ENCODE results near the gene CYTH1.

Gene CYTH1

GRCh38 chr17:78715000-78715771 is 66.9 kb downstream of the CYTH1 start:
- no peak for DNase-seq

DNA sequence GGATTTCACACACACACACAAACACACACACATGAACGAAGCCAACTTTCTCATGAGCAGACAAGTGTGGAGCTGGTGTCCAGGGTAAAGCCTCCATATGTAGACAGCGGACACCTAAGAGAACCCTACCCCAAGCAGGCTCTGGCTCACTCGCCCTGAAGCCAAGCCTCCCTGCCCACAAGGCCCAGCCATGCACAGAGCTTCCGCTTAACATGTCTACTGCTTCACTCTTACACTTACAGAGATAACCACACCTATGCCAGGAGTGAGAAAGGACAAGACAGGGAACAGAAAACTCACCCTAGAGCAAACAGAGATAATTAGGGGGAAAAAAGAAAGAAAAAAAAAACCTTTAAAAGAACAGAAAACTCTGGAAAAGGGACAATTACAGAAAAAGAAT is 67.5 kb downstream of the CYTH1 start:
- DNase-seq: no peak

DNA sequence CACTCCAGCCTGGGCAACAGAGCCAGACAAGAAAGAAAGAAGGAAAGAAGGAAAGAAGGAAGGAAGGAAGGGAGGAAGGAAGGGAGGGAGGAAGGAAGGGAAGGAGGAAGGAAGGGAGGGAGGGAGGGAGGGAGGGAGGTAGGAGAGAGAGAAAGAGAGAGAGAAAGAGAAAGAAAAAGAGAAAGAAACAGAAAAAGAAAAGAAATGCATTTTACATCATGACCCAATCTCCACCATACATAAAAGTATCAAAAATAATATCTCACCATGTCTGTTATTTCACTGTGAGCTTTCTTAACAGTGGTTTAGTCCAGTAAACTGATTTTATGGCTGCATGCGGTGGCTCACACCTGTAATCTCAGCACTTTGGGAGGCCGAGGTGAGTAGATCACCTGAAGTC is 70.0 kb downstream of the CYTH1 start:
- DNase-seq: no peak

- DNase-seq: no peak
These were observed 71.5 kb downstream of the CYTH1 start for GRCh38 chr17:78710607-78711006.

DNA sequence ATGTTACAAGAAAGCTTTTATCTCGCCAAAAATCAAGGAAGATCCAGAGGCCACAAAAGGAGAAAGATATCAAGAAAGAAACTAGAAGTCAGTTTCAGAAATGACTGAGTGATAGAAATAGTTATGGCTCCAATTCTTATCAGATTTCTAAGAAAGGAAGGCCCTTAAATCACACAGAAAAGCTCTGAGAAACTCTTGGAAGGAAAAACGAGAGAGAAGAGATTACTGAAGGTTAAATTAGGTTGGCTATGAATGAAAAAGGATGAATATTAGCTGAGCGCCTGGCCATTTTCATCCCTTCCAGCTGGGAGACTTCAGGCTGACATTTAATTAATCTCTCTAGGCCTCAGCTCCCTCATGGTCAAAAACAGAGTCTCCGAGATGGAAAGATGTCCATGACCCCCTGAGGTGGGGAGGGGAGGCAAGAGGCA is 72.3 kb downstream of the CYTH1 start:
- no peak for DNase-seq

DNA sequence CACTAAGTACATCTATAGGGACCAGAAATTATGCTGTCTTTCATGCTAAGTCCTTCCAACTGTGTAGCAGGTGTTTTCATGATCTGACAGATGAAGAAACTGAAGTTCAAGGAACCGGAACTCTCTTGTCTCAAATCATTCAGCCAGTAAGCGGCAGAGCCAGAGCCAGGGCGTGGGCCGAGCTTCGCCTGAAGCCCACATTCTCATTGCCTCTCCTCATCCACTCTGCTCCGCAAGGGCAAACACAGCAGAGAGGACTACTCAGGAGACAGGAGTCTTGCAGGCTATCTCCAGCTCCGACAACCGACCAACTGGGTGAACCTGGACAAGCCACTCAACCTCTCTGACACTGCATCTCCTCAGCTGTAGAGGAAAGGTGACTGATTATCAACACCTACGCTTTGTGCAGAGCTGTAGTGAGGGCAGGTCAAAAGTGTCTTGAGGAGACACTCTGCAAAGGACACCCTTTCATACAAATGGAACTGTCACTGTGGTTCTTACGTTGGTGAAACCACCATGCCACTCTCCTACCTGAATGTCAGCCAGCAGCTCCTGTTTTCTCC is 72.9 kb downstream of the CYTH1 start:
- DNase-seq: peak; percentile 46 to 51

- DNase-seq: peak; percentile 65 to 71
These were observed 73.5 kb downstream of the CYTH1 start for GRCh38 chr17:78708510-78708973.

GRCh38 chr17:78707923-78708322 is 74.2 kb downstream of the CYTH1 start:
- no peak for DNase-seq

DNA sequence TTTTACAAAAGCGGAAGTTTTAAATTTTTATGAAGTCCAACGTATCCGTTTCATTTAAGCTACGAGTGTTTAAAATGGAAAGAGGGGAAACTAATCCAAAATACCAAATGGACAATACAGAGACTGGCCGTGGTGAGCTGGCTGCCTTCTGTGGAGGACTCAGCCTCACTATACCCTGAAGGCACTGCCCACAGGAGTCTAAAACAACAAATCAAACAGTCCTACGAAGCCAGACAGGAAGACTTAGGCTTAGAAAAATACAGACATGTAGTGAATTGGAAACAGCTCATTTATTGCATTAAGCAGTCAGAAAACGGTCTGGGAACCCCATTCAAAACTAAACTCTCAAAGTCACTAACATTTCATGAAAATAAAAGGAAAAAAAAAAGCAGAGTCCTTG is 75.1 kb downstream of the CYTH1 start:
- no peak for DNase-seq

DNA sequence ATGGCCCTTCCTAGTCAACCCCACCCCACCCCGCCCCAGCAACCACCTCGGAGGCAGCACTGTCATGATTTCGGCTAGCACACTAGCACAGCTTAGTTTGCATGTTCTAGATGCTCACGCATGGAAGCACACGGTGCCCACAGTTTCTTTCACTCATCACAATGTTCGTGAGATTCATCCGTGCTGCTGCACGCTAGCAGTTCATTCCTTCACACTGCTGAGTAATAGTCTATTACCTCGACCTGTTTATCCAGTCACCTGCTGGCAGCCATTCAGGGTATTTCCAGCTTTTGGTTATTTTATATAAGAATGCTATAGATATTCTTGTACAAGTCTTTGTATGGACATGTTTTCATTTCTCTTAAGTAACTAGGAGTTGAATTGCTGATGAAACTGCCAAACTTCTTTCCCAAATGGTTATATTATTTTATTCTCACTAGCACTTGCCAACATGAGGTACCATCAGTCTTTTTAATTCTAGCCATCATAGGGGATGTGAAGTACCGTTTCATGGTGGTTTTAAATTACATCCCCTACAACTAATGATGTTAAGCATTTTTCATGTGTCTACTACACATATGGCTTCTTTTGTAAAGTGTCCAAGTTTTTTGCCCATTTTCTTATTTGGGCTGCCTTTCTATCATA is 75.7 kb downstream of the CYTH1 start:
- DNase-seq: no peak

GRCh38 chr17:78705071-78705470 is 77.0 kb downstream of the CYTH1 start:
- no peak for DNase-seq

DNA sequence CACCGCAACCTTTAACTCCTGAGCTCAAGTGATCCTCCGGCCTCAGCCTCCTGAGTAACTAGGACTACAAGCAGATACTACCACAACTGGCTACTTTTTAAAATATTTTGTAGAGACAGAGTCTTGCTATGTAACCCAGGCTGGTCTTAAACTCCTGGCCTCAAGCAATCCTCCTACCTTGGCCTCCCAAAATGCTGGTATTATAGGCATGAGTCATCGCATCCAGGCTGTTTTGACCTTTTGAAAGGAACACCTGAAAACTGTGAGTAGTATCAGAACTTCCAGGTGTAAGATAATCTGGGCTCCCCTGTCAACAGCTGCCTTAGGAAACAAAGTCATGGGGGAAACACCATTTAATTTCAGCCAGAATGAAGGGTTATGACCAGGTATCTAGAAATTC is 77.5 kb downstream of the CYTH1 start:
- no peak for DNase-seq

DNA sequence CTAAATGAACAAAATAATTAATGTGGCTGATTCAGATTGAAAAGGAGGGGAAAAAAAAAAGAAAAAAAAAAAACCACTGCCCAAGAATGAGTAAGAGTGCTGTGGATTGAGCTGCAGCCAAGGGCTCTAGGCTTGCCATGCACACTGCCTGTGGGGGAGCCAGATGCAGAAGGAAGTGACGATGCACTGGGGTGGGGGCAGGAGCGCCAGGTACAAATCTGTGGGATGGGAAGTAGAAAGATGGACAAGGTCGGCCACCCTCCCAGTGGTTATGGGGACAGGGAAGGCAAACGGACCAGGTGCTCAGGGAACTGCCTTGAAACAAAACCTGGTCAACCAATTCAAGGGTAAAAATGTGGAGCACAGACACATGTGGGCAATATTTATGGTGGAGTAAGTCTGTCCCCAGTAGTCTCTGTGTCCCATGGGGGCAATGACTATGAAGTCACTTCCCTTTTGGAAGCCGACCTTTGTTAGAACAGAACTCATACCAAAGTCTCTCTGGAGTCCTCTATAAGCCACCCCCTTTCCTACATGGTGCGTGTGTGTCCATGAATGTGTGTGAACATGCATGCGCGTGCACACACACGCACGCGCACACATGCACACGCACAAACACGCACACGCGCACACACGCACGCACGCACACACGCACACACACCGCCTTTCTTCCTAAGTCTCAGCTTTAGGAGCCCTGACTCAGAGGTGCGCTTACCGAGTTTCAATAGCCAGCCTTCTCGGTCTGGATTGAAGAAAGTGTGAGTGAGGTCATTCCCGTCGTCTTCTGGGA is 84.3 kb downstream of the CYTH1 start:
- no peak for DNase-seq

DNA sequence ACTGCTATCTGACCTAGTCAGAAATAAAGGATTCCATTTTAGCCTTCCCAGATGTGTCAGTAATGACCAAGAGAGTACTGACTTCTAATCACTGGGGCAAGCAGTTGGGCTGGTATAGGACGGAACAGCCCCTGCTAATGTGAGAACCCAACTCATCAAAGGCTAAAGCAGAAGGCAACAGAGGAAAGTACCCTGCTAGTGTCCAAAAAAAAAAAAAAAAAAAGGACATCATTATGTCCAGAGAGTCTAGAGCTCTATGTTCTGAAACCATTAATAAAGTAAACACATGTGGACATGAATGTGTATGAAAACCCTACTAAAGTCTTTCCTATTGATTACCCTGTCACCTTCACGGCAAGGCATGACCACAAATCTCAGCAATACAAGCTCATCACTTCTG is 85.0 kb downstream of the CYTH1 start:
- no peak for DNase-seq

DNA sequence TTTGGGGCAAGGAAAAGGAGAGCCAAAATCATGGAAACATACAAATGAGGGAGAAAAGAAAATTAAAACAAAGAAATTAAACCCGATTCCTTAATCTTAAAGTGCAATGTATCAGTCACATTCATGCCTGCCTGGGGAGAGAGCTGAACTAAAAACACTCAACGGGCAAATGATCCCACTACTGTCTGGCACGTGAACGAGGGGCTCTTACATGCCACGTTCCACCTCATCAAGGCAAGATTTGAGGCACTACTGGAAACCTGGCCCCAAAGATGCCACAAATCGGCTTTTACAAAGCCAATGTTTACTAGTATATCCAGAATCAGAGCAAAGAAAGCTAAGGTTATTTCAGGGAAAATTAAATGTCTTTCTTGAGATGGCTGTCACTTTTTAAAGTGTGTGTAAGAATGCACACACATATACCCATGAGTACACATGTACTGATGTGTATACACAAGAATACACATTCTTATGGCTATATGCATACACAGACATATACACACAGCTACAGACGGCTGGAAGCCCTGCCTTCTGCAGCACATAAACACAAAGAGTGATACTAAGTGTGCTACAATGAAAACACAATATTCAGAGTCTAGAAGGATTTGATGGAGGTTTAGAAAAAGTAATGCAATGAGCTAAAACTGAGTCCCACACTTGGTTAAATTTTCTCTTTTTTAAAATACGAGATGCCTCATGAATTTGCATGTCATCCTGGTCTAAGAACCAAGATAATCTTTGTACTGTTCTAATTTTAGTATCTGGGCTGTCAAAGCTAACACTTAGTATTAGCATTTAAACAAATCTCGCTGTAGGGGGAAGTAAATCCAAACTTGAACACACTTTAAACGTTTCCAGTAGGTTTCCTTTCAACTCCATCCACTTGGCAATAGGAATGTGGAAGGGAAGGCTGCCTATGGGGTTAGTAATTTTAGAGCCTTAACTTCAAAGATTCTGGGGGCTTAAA is 85.8 kb downstream of the CYTH1 start:
- no peak for DNase-seq

- no peak for DNase-seq
These were observed 87.1 kb downstream of the CYTH1 start for GRCh38 chr17:78694805-78695531.

DNA sequence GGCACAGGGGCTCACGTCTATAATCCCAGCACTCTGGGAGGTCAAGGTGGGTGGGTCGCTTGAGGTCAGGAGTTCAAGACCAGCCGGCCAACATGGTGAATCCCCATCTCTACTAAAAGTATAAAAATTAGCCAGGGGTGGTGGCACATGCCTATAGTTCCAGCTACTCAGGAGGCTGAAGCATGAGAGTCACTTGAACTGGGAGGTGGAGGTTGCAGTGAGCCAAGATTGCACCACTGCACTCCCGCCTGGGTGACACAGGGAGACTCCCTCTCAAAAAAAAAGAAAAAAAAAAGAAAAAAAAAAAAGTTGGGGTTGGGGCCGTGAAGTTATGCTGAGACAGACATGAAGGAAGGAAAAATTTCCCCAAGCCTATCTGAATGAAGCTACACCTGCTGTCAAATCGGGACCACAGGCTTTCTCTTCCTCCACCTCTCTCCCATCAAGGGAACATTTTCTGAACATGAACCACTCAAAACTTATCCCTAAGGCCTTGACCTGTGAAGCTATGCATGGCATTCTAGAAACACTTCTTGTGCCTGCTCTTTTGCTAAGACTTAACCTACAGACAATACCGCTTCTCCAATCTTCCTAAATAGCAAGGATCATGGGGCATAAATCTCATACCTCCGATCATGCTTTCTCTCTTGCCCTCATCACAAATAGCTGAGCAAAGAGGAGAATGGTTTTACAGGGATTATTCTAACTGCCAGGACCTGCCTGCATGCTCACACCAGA is 88.6 kb downstream of the CYTH1 start:
- DNase-seq: no peak

- DNase-seq: no peak
These were observed 89.5 kb downstream of the CYTH1 start for GRCh38 chr17:78692460-78693010.

GRCh38 chr17:78689029-78689428 is 93.0 kb downstream of the CYTH1 start:
- no peak for DNase-seq

DNA sequence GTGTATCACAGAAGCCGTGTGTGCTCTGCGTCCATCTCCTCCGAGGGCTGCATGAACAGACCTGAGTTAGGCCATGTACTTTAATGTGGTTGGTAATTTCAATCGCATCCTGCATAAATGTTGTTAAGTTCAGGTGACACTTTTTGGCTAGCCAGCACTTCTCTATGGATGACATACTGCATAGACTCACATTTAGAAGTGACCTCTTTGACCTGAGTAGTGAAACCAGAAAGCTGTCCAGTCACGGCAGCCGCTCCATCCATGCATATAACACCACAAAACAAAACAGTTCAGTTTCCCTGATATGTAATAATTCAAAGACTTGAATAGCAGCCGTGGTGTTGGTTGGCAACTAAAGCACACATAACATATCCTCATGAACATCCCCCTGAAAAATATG is 94.1 kb downstream of the CYTH1 start:
- DNase-seq: no peak
